ENCODE data around the gene SEC31A.
A peak's percentile ranks its signal among the peaks of the same experiment; 100 is the strongest.
"Not testable (repeated sequence)": the region's sequence is repeated elsewhere in the genome, so short reads cannot be mapped to it uniquely, and the experiment has no call there.

Gene SEC31A

DNA sequence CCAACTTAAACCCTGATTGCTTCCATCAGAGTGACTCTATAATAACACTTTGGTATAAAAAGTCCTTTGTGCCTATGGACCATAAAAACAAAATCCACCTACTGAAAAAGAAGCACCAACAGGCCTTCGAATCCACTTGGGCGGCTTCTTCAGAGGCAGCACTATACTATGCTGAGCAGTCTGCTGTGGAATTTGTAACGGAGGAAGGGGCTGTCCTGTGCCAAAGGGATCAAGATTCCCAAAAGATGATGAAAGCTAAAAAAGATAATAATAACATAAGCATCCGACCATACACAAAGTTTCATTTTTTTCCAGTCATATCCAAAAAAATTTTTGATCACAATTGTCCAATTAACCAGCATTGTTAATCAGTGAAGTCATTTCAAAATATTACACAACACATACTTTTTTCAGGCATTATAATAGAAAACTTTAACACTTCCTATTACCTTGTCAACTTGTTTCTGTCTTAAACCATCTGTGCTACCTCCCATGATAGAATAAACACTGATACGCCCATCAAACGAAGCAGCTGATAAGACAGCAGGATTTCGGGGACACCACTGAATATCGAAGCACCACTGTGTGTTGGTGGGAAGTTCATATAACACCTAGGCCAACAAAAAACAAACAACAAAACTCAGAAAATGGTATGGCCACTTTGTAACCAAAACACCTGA, 24.1 kb downstream of the SEC31A start:
- no peak for TF ChIP-seq CTCF (IDR thresholded peaks at IDR 0.05; ENCODE audit: low read depth, low read length)
- no peak overlapping the region for H3K4me3 ChIP-seq (ENCODE audit: low read depth, low read length)

- H3K4me3 ChIP-seq (ENCODE audit: low read depth, low read length), result not testable (repeated sequence)
Measured at GRCh38 chr4:82866033-82866432, 24.9 kb downstream of the SEC31A start.

DNA sequence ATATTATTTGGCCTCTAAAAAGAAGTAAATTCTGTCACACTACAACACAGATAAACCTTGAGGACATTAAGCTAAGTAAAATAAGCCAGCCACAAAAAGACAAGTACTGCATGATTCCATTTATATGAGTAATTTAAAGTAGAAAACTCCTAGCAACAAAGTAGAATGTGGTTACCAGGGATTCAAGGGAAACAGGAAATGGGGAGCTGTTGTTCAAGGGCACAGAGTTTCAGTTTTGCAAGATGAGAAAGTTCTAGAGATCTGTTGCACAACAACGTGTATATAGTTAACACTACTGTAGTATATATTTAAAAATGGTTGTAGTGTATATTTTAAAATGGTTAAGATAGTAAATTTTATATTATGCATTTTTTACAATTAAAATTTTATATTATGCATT, 25.4 kb downstream of the SEC31A start:
- no peak for TF ChIP-seq CTCF (IDR thresholded peaks at IDR 0.05; ENCODE audit: low read depth, low read length)
- H3K4me3 ChIP-seq (ENCODE audit: low read depth, low read length), result no peak overlapping the region

DNA sequence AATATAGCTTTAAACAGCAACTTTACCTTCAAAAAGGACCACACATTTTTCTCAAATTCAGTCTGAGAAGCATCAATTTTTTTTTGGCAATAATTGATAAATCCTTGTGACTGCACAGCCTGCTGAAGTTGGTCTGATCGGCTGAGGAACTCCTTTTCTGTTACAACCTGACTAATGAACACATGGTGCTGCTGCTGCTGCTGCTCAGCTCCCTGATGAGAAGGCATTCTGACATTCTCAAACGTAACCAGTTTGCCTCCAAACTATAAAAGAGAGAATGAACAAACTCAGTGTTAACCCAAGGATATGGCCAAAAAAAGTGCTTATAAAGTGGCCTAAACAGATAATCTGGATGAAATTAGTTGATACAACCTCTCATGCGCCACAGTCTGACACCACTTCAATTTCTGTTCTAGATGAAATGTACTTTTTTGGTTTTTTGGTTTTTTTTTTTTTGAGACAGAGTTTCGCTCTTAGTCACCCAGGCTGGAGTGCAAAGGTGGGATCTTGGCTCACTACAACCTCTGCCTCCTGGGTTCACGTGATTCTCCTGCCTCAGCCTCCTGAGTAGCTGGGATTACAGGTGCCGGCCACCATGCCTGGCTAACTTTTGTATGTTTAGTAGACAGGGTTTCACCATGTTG, 26.5 kb downstream of the SEC31A start:
- no peak overlapping the region for H3K4me3 ChIP-seq (ENCODE audit: low read depth, low read length)

DNA sequence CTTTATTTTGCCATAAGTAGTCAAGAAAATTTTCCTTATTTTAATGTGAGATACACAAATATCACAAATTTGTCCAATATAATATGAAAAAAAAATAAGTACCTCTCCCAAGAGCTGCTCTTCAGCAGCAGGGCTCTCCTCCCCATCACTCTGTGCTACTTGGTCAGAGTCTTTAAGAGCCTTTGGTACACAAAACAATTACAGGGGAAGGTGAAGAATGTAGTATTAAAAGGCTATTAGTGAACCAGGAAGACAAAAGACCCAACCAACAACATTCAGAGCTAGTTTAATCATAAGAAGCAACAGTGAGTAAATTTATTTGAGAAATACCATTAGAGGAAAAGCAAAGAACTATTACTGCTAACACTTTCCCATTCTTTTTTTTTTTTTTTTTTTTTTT, 29.4 kb downstream of the SEC31A start:
- TF ChIP-seq CTCF (IDR thresholded peaks at IDR 0.05; ENCODE audit: low read depth, low read length), result no peak

More for the DNA sequence above, 26.5 kb downstream of the SEC31A start:
- no peak for TF ChIP-seq CTCF (IDR thresholded peaks at IDR 0.05; ENCODE audit: low read depth, low read length)

DNA sequence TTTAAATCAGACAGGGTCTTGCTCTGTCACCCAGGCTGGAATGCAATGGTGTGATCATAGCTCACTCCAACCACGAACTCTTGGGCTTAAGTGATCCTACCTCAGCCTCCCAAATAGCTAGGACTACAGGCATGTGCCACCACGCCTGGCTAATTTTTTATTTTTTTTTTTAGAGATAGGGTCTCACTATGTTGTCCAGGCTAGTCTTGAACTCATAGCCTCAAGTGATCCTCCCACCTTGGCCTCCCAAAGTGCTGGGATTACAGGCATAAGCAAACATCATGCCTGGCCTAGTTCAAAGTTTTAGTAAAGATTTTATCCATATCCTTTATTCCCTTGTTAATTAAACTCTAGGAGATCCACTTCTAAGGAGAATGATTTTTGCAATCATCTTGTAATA, 30.5 kb downstream of the SEC31A start:
- not testable (repeated sequence) for H3K4me3 ChIP-seq (ENCODE audit: low read depth, low read length)

More for the DNA sequence above, 29.4 kb downstream of the SEC31A start:
- no peak overlapping the region for H3K4me3 ChIP-seq (ENCODE audit: low read depth, low read length)

- TF ChIP-seq CTCF (IDR thresholded peaks at IDR 0.05; ENCODE audit: low read depth, low read length), result no peak
- H3K4me3 ChIP-seq (ENCODE audit: low read depth, low read length), result no peak overlapping the region
Measured at GRCh38 chr4:82852751-82853285, 38.1 kb downstream of the SEC31A start.

DNA sequence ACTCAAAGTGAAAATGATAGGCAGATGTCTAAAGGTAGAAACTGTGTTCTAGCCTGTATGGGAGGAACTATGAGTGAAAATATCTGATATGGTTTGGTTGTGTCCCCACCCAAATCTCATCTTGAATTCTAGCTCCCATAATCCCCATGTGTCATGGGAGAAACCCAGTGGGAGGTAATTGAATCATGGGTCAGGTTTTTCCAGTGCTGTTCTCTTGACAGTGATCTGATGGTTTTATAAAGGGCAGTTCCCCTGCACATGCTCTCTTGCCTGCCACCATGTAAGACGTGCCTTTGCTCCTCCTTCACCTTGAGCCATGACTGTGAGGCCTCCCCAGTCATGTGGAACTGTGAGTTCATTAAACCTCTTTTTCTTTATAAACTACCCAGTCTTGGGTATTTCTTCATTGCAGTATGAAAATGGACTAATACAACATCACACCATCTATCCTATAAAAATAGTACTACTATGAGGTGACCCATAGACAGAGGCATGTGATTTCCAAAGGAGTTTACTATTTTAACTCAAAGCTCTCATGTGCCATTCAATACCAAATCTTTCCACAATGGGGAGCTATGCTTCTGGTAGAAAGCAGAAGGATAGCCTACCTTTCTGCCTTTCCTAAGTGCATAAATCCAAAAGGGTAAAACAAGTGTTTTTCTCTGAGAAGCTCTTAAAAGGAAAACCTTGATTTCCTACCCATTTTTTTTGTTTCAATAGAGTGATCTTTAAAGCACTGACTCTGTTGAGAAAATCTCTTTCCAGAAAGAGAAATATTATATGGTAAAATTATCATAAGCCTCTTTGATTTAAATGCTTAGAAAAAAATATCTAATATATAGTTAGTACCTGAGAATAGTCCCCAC, 38.8 kb downstream of the SEC31A start:
- H3K4me3 ChIP-seq (ENCODE audit: low read depth, low read length), result no peak overlapping the region
- TF ChIP-seq CTCF (IDR thresholded peaks at IDR 0.05; ENCODE audit: low read depth, low read length), result peak; percentile 15; the same call in 1 of the 2 replicates
